Skin epidermis (tissue), 12 donors: Measurements from ENCODE around the gene ITLN2.
"Not testable (repeated sequence)": the region's sequence is repeated elsewhere in the genome, so short reads cannot be mapped to it uniquely, and the experiment has no call there.

Experiments used
- H3K27ac ChIP-seq, 21 experiments: fragments of 200-600 bp; sonication (generic) in 11 of 21; one replicate each; pipeline ENCODE4 v1.5.0; 2020; ENCODE audit warnings: mild to moderate bottlenecking in 3 of 21, inconsistent platforms in 2 of 21, moderate library complexity in 2 of 21
- H3K4me3 ChIP-seq, 7 experiments: fragments of 200-600 bp; sonication (generic) in 2 of 7; one replicate each; pipeline ENCODE4 v1.5.0; 2020; ENCODE audit warnings: inconsistent platforms in 2 of 7, mild to moderate bottlenecking in 2 of 7, moderate library complexity in 1 of 7

ITLN2 gene

GRCh38 chr1:160954158-160955104, at the start of gene ITLN2:
ITLN2 (minus strand) TSS chr1:160954809; CDS start chr1:160954741, 68 bp downstream.
- H3K27ac ChIP-seq = peak within 1 kb of the TSS in 1 of 21 experiments; percentile 17
- no peak within 1 kb of the TSS for H3K4me3 ChIP-seq

GRCh38 chr1:161001525-161001924, 46.9 kb upstream of the ITLN2 start:
- Histone ChIP-seq H3K4me3 (no peak overlapping the region), H3K27ac (no peak overlapping the region)

- H3K27ac ChIP-seq = no peak overlapping the region
- H3K4me3 ChIP-seq = no peak overlapping the region
These were observed 46.3 kb upstream of the ITLN2 start for GRCh38 chr1:161000736-161001480.

DNA sequence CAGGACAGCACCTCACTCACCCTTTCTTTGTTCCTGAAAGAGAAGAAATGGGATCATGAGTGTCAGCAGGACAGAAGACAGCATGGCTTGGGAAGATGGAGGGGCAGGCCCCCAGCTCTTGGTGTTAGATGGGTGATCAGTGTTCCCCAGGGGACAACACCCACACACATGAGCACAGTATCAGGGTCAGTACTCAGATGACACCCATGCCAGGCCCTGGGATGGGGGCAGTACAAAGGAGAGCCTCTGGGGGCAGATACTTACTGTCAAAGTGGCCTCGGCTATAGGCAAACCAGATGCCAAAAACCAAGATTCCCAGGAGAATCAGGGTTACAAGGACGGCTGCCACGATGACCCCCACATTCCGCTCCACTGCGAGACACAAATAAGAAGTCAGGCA, 44.8 kb upstream of the ITLN2 start:
- Histone ChIP-seq H3K4me3 (no peak overlapping the region), H3K27ac (no peak overlapping the region)

DNA sequence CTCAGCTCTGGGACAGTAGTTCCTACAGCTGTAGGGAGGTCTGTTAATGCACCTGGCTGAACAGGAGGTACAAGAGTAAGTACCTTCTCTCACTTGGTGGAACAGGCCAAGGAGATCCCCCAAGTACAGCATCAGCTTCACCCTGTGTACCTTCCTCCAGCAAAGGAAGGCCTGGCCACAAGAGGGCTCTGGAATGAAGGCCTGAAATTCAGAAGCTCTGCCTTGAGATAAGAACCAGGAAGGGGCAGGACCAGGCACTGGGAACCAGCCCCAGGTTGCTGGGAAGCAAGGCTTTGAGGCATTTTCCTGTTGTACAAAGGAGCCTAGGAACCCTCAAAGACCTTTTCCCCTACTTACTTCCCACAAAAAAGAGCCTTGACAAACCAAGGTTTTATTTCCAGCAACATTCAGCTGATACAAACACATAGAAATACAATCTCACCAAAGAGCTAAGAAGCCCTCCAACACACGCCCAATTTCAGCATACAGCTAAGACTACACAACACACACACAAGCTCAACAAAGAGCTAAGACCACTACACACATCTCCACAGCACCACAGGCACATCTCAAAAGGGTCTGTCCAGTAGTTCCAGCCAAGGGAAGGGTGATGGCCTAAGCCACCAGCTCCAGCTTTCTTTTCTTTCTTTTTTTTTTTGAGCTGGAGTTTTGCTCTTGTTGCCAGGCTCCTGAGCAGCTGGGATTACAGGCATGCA, 42.9 kb upstream of the ITLN2 start:
- no peak overlapping the region for H3K4me3 ChIP-seq
- H3K27ac ChIP-seq = peak overlapping the region in 14 of 21 experiments; percentile 3 to 65 (median 40)

DNA sequence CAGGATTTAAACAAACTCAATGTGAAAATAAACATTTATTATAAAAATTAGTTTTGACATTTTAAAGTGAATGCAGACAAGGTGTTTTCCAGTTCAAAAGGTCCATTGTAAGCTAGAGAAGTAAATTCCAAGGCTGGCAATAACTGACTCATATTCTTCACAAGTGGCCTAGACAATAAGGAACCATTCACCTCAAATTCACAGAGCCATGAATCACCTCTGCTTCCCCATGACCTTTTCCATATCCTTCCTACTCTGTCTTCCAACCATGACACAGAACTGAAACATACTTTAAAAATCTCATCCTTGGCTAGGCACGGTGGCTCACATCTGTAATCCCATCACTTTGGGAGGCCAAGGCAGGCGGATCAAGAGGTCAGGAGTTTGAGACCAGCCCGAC, 41.6 kb upstream of the ITLN2 start:
- H3K4me3 ChIP-seq = no peak overlapping the region
- peak overlapping the region in 2 of 21 experiments; percentile 13 to 35 for H3K27ac ChIP-seq

- Histone ChIP-seq H3K4me3 (no peak overlapping the region), H3K27ac (no peak overlapping the region)
These were observed 39.1 kb upstream of the ITLN2 start for GRCh38 chr1:160993544-160994193.

GRCh38 chr1:160992036-160992435, 37.4 kb upstream of the ITLN2 start:
- not testable (repeated sequence) for H3K27ac ChIP-seq, H3K4me3 ChIP-seq

DNA sequence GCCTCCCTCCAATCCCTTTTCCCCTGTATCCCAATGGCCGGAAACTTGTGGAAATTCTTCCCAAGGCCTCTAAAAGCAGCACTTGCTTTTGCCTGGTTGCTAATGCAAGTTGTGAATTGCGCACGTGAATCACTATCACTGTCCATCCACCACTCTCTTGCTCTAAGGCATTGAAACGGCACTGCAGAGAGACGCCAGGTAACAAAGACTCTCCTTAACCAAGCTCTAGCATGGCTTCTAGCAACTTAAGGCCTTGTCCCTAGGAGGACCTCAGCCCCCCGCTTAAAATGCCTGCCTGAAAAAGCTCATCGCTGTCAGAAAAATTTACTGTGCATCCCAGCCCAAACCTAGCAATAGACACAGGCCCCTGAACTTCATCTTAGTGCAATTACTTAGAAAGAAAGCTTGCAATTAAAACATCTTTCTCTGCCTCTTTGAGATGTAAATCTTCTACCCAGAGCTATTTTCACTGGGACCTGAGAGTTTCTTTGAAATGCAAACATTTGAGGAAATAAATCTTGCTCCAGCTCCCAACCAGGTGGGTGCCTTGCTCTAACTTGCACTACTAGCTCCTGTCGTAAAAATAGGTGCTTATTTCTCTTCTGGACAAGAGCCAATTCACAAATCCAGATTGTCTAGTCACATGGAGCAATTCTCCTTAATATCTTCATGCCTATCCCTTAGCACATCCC, 32.9 kb upstream of the ITLN2 start:
- no peak overlapping the region for H3K4me3 ChIP-seq
- no peak overlapping the region for H3K27ac ChIP-seq

GRCh38 chr1:160985723-160986122, 31.1 kb upstream of the ITLN2 start:
- Histone ChIP-seq H3K4me3 (no peak overlapping the region), H3K27ac (no peak overlapping the region)

DNA sequence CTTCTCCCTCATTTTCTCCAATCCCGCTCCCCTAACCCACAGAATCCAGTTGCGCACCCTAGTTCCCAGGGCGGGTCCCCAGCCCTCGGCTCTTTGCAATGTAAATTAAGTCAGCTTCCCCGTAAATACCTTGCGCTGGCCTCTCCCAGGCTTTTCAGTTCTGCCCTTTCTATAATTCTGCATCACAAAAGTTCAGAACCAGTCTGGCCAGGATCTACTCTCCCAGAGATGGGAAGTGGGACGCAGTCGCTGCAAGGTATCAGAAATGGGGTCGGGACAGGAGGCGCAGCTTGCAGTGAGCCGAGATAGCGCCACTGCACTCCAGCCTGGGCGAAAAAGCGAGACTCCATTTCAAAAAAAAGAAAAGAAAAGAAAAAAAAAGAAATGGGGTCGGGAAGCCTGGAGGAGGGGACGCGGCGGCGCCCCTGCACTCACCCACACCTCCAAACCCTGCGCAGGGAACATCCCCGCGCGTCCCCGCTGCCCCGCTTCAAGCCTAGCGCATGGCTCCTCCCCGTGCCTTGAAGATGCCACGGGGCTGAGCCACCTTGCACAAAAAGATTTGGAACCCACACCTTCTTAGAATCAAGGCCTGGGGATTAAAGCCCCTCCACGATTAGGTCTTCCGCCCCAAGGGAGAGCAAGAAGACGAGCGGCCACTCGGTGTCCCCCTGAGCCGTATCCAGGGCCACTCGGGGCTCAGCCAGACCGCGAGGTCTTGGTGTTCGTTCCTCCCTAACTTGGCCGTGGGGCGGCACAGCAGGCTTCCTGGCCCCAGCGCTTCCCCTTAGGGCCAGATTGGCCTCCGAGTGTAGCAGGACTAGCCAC, 27.2 kb upstream of the ITLN2 start:
- H3K27ac ChIP-seq = no peak overlapping the region
- H3K4me3 ChIP-seq = peak overlapping the region in 5 of 7 experiments; percentile 4 to 21 (median 9)

DNA sequence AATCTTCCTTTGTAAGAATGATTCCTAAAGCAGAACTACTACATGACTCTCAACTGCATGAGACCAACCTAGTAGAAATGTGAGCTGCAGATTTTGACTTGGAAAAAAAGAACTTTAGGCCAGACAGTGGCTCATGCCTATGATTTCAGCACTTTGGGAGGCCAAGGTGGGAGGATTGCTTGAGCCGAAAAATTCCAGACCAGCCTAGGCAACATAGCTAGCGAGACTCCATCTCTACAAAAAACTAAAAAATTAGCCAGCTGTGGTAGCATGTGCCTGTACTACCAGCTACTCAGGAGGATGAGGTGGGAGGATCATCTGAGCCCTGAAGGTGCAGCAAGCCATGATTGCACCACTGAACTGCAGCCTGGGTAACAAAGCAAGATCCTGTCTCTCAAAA, 24.7 kb upstream of the ITLN2 start:
- Histone ChIP-seq H3K27ac (no peak overlapping the region), H3K4me3 (no peak overlapping the region)

GRCh38 chr1:160978510-160978927, 23.9 kb upstream of the ITLN2 start:
- Histone ChIP-seq H3K4me3 (no peak overlapping the region), H3K27ac (no peak overlapping the region)

DNA sequence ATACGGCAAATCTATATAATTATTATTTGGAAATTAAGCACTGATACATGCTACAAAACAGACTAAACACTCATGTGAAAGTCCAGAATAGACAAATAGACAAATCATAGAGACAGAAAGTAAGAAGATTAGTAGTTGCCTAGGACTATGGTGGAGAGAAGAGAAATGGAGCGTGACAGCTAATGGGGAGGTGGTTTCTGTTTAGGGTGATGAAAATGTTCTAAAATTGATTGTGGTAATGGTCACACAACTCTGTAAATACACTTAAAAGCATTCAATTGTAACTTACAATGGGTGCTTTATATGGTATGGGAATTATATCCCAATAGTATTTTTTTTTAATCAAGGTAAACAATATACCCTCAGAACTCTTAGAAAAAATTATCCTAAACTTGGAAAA, 20.4 kb upstream of the ITLN2 start:
- no peak overlapping the region for H3K27ac ChIP-seq

DNA sequence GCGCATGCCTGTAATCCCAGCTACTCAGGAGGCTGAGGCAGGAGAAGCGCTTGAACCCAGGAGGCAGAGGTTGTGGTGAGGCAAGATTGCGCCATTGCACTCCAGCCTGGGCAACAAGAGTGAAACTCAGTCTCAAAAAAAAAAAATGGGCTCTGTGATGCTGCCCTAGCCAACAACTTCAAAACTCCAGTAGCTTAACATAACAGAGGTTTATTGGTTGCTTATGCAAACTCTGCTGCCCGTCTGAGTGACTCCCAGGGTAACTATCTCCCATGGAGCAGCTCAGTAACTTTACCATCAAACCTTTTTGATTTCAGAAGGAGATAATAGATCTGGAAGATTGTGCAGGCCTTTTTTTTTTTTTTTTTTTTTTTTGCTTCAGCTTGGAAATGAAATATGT, 18.9 kb upstream of the ITLN2 start:
- Histone ChIP-seq H3K27ac (no peak overlapping the region), H3K4me3 (no peak overlapping the region)

More for the DNA sequence above, 20.4 kb upstream of the ITLN2 start:
- H3K4me3 ChIP-seq = no peak overlapping the region

DNA sequence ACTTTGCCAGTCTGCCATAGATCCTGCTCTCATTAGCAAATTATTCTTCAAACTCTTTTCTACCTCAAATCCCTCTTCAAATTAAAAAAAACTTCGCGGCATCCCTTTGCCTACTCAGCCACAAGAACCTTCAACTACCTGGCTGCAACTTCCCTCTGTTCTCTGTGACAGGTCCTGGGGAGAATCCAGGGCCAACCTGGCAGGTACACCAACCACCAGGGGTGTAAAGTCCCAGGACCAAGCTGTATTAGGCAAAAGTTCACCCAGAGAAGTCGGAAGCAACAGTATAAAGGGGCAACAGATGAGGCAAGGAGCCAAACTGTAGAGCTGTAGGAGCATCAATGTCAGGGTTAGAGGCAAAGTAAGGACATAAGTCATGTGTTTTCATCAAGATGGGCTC, 18.3 kb upstream of the ITLN2 start:
- Histone ChIP-seq H3K27ac (no peak overlapping the region), H3K4me3 (no peak overlapping the region)

- Histone ChIP-seq H3K27ac (no peak overlapping the region), H3K4me3 (no peak overlapping the region)
These were observed 17.0 kb upstream of the ITLN2 start for GRCh38 chr1:160971618-160972056.

- H3K4me3 ChIP-seq = no peak overlapping the region
These were observed 8.9 kb upstream of the ITLN2 start for GRCh38 chr1:160963521-160963920.

More at GRCh38 chr1:160963521-160963920, 8.9 kb upstream of the ITLN2 start:
- H3K27ac ChIP-seq = no peak overlapping the region
